GM23338 (cell line): ENCODE data around the gene TMEM221. TPM values are rescaled to one million over a fixed set of nuclear protein-coding genes. Genes with fewer than 3 reads are reported as not detected.

Experiments
- ATAC-seq: fragments of 200-7000 bp; cut with Tn5 transposase; 3 replicates; pipeline ENCODE4 v1.9.1; 2020
- DNase-seq: peaks from one replicate; pipeline ENCODE4 v3.0.0-alpha.2; 2015; ENCODE audit warnings: low spot score
- H2AFZ ChIP-seq: fragments of 200-600 bp; sonication (generic); 2 replicates; pipeline ENCODE4 v1.8.0; 2016; ENCODE audit warnings: antibody characterized with exemption, mild to moderate bottlenecking, moderate library complexity
- H3F3A ChIP-seq: fragments of 200-600 bp; sonication (generic); replicated peaks from 2 replicates; pipeline ENCODE4 v1.8.0; 2017; ENCODE audit warnings: antibody characterized with exemption, mixed run types, low read depth
- H3K27ac ChIP-seq: fragments of 200-600 bp; sonication (generic); 2 replicates; pipeline ENCODE4 v1.6.1; 2016; ENCODE audit warnings: low read depth
- H3K27me3 ChIP-seq: fragments of 200-600 bp; sonication (generic); 2 replicates; pipeline ENCODE4 v1.8.0; 2016; ENCODE audit warnings: mild to moderate bottlenecking, mixed run types, moderate library complexity; ENCODE audit not compliant: insufficient read depth
- H3K36me3 ChIP-seq: fragments of 200-600 bp; sonication (generic); 2 replicates; pipeline ENCODE4 v1.8.0; 2016; ENCODE audit warnings: mild to moderate bottlenecking; ENCODE audit not compliant: insufficient read depth
- H3K4me1 ChIP-seq: fragments of 200-600 bp; sonication (generic); 2 replicates; pipeline ENCODE4 v1.8.0; 2016; ENCODE audit warnings: mild to moderate bottlenecking, moderate library complexity; ENCODE audit not compliant: insufficient read depth
- H3K4me2 ChIP-seq: fragments of 200-600 bp; sonication (generic); 2 replicates; pipeline ENCODE4 v1.7.1; 2017; ENCODE audit warnings: mixed run types
- H3K4me3 ChIP-seq: fragments of 200-600 bp; sonication (generic); 2 replicates; pipeline ENCODE4 v1.6.1; 2016; ENCODE audit warnings: mixed run types
- H3K79me2 ChIP-seq: fragments of 200-600 bp; sonication (generic); replicated peaks from 2 replicates; pipeline ENCODE4 v1.8.0; 2017; ENCODE audit warnings: mild to moderate bottlenecking; ENCODE audit not compliant: insufficient read depth
- H3K9me2 ChIP-seq: fragments of 200-600 bp; sonication (generic); 2 replicates; pipeline ENCODE4 v1.8.0; 2017; ENCODE audit not compliant: insufficient read depth
- H4K20me1 ChIP-seq: fragments of 200-600 bp; sonication (generic); replicated peaks from 2 replicates; pipeline ENCODE4 v1.8.0; 2017; ENCODE audit warnings: mild to moderate bottlenecking; ENCODE audit not compliant: insufficient read depth
- H3K27ac Mint-ChIP-seq: 2 replicates; pipeline ENCODE4 v1.8.0; 2020; ENCODE audit warnings: inconsistent platforms, mild to moderate bottlenecking, moderate library complexity, mixed read lengths
- H3K27me3 Mint-ChIP-seq: 3 replicates; pipeline ENCODE4 v1.8.0; 2022; ENCODE audit warnings: low read depth, mild to moderate bottlenecking, moderate library complexity, mixed read lengths, inconsistent platforms; ENCODE audit not compliant: insufficient read depth, poor library complexity
- H3K36me3 Mint-ChIP-seq: 3 replicates; pipeline ENCODE4 v1.8.0; 2021; ENCODE audit warnings: low read depth, mild to moderate bottlenecking, inconsistent platforms, moderate library complexity, mixed read lengths
- H3K4me1 Mint-ChIP-seq: 3 replicates; pipeline ENCODE4 v1.8.0; 2020; ENCODE audit warnings: mild to moderate bottlenecking, inconsistent platforms, mixed read lengths
- H3K4me3 Mint-ChIP-seq: 3 replicates; pipeline ENCODE4 v1.8.0; 2021; ENCODE audit warnings: moderate library complexity, mild to moderate bottlenecking, inconsistent platforms, mixed read lengths
- H3K9me3 Mint-ChIP-seq: 3 replicates; pipeline ENCODE4 v1.8.0; 2020; ENCODE audit warnings: moderate library complexity, mild to moderate bottlenecking, inconsistent platforms, mixed read lengths
- EZH2phosphoT487 ChIP-seq: fragments of 200-600 bp; sonication (generic); IDR thresholded peaks from one replicate; pipeline ENCODE4 v1.8.1; 2018; ENCODE audit warnings: antibody characterized with exemption; ENCODE audit not compliant: unreplicated experiment
- JUNB ChIP-seq: IDR thresholded peaks from one replicate; pipeline ENCODE4 v1.6.1; 2016; ENCODE audit warnings: antibody characterized with exemption; ENCODE audit not compliant: unreplicated experiment
- NANOG ChIP-seq: IDR thresholded peaks from 2 replicates; pipeline ENCODE4 v1.6.1; 2016; ENCODE audit warnings: antibody characterized with exemption, borderline replicate concordance
- ZNF114 ChIP-seq: fragments of 250-450 bp; sonication (Bioruptor Pico); IDR thresholded peaks from 2 replicates; pipeline ENCODE4 v1.5.0; 2020; ENCODE audit warnings: mild to moderate bottlenecking, moderate library complexity
- polyA plus RNA-seq: library from polyadenylated mRNA; unstranded; fragments of >200 nt; fragmentation: Nextera tagmentation; extraction: Ambion mirVana; gene quantifications from 2 replicates; pipeline ENCODE4 v1.2.1, GENCODE V29; 2016
- total RNA-seq: library from RNA; depleted of rRNA; stranded (reverse); fragments of >200 nt; shearing (Covaris generic); gene quantifications from 2 replicates; pipeline ENCODE4 v1.2.3, GENCODE V29; 2014
- TF ChIP-seq, protein P1 (sequence below), 2 experiments: fragments of 200-600 bp in 1 of 2; sonication (generic) in 1 of 2; conservative IDR thresholded peaks; 2 replicates each; pipeline versions ENCODE4 v1.5.1 to v1.6.1; 2016 to 2017; ENCODE audit warnings: antibody characterized with exemption in 2 of 2, low read depth in 2 of 2, mild to moderate bottlenecking in 2 of 2, moderate library complexity in 1 of 2
- TF ChIP-seq, protein P2 (sequence below): IDR thresholded peaks from one replicate; pipeline ENCODE4 v1.6.1; 2018; ENCODE audit warnings: antibody characterized with exemption; ENCODE audit not compliant: unreplicated experiment

TMEM221 gene
- total and polyA plus RNA-seq, 2 experiments from 2014 or later, result 0.40 to 0.90 TPM

DNA sequence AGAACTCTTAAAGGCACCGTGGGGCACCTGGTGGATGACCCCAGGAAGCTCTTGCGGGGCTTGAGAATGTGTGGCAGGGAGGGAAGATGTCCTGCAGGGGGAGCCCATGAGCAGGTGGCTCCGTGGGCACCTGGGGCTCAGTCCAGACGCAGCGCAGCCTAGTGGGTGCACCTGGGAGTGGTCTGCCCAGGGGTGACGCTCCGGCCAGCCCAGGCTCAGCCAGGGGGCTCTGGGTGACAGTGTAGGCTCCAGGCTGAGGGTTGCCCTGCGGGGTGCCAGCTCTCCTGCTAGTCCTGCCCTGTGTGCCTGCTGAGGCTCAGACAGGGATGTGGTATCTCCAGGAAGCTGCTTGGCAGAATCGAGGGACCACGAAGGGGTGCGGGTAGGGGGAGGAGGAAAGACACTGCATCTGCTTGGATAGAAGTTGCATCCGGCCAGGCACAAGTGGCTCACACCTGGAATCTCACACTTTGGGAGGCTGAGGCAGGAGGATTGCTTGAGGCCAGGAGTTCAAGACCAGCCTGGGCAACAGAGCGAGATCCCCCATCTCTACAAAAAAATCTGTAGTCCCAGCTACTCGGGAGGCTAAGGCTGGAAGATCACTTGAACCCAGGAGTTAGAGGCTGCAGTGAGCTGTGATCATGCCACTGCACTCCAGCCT, 48.0 kb upstream of the TMEM221 start (continued):
- TF ChIP-seq, protein P1, sequence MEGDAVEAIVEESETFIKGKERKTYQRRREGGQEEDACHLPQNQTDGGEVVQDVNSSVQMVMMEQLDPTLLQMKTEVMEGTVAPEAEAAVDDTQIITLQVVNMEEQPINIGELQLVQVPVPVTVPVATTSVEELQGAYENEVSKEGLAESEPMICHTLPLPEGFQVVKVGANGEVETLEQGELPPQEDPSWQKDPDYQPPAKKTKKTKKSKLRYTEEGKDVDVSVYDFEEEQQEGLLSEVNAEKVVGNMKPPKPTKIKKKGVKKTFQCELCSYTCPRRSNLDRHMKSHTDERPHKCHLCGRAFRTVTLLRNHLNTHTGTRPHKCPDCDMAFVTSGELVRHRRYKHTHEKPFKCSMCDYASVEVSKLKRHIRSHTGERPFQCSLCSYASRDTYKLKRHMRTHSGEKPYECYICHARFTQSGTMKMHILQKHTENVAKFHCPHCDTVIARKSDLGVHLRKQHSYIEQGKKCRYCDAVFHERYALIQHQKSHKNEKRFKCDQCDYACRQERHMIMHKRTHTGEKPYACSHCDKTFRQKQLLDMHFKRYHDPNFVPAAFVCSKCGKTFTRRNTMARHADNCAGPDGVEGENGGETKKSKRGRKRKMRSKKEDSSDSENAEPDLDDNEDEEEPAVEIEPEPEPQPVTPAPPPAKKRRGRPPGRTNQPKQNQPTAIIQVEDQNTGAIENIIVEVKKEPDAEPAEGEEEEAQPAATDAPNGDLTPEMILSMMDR (conservative IDR thresholded peaks at IDR 0.05; ENCODE audit: low read depth in 2 of 2), result peak; percentile 95 to 100

DNA sequence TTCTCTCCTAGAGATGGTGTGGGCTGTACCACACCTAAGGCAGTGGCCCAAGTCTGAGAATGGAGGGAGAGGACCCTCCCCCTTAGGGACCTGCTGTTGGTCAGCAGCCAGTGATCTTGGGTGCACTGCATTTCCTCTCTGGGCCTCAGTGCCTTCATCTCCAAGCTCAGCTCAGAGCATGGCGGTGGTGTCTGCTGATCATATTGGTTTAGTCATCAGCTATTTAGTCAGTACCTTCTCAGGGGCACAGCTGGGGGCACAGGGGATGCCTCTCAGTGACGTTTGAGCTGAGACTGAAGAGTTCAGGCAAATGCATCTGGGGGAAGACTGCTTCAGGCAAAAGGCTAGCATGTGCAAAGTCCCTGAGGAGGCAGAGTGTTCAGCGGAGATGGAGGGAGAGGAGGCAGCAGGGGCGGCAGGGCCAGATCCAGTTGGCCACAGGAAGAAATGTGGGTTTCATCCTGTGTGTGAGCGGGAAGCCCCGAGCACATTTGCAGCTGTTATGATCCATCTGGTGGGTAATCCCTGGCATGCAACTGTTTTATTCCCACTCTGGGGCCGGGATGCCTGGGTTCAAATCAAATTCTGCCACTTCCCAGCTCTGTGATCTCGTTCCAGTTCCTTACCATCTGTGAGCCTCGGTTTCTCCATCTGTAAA, 47.3 kb upstream of the TMEM221 start:
- Histone ChIP-seq H3K36me3 (no peaks in the 10 kb centered on the region), H2AFZ (no peak overlapping the region), H3K4me2 (no peak overlapping the region), H3K4me1 (peaks cover 13% of the 10 kb centered on the region), H4K20me1 (no peaks in the 10 kb centered on the region), H3F3A (peaks cover 16% of the 10 kb centered on the region), H3K27ac (no peak overlapping the region), H3K27me3 (peaks cover 6% of the 10 kb centered on the region; the same call in 1 of the 2 replicates), H3K4me3 (no peak overlapping the region), H3K79me2 (no peaks in the 10 kb centered on the region), H3K9me2 (no peaks in the 10 kb centered on the region)
- no peak for ATAC-seq
- TF ChIP-seq EZH2phosphoT487, result no peak
- TF ChIP-seq ZNF114 (CRISPR knock-in tag), result no peak
- TF ChIP-seq, protein P2, sequence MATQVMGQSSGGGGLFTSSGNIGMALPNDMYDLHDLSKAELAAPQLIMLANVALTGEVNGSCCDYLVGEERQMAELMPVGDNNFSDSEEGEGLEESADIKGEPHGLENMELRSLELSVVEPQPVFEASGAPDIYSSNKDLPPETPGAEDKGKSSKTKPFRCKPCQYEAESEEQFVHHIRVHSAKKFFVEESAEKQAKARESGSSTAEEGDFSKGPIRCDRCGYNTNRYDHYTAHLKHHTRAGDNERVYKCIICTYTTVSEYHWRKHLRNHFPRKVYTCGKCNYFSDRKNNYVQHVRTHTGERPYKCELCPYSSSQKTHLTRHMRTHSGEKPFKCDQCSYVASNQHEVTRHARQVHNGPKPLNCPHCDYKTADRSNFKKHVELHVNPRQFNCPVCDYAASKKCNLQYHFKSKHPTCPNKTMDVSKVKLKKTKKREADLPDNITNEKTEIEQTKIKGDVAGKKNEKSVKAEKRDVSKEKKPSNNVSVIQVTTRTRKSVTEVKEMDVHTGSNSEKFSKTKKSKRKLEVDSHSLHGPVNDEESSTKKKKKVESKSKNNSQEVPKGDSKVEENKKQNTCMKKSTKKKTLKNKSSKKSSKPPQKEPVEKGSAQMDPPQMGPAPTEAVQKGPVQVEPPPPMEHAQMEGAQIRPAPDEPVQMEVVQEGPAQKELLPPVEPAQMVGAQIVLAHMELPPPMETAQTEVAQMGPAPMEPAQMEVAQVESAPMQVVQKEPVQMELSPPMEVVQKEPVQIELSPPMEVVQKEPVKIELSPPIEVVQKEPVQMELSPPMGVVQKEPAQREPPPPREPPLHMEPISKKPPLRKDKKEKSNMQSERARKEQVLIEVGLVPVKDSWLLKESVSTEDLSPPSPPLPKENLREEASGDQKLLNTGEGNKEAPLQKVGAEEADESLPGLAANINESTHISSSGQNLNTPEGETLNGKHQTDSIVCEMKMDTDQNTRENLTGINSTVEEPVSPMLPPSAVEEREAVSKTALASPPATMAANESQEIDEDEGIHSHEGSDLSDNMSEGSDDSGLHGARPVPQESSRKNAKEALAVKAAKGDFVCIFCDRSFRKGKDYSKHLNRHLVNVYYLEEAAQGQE, result no peak
- no peak for TF ChIP-seq NANOG
- TF ChIP-seq JUNB, result no peak
- TF ChIP-seq, protein P1 (conservative IDR thresholded peaks at IDR 0.05; ENCODE audit: low read depth in 2 of 2), result no peak
- peak overlapping the region; percentile 37; the same call in 1 of the 3 replicates for H3K4me3 Mint-ChIP-seq
- no peak overlapping the region for H3K27ac Mint-ChIP-seq
- no peaks in the 10 kb centered on the region for H3K36me3 Mint-ChIP-seq
- H3K4me1 Mint-ChIP-seq, result peaks cover 24% of the 10 kb centered on the region
- peaks cover 13% of the 10 kb centered on the region for H3K27me3 Mint-ChIP-seq
- no peaks in the 10 kb centered on the region; the same call in 2 of the 3 replicates for H3K9me3 Mint-ChIP-seq
- no peak for DNase-seq
